GM19099 (cell line): ENCODE results near the gene PUM1.

ENCODE experiments used
- POLR2A ChIP-seq: IDR thresholded peaks from 3 replicates; pipeline ENCODE4 v1.6.1; 2011; ENCODE audit warnings: low read depth; ENCODE audit not compliant: insufficient read length; ENCODE audit errors: extremely low read depth

Gene PUM1

DNA sequence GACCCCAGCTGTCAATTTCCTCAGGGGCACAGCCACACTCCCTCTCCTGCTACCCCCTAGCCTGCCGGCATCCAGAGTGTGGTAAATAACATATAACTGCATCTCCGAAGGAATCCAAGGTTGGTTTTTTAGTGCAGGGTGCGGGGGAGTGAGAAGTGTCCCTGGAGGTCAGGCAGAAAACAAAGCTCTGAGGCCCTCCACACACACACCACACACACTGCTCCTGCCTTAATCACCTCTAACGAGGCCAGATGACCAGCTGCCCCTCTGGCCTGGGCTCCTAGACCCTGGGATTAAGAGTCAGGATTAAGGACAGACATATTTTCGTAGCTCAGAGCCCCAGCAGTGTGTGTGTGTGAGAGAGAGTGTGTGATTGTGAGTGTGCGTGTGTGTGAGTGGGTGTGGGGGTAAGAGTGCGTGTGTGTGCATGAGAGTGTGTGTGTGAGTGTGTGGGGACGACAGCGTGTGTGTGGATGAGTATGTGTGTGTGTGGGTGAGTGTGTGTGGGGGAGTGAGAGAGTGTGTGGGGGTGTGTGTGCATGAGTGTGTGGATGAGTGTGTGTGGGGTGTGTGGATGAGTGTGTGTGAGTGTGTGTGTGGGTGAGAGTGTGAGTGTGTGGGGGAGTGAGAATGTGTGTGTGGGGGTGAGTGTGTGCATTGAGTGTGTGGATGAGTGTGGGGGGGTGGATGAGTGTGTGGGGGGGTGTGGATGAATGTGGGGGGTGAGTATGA lies 171.6 kb downstream of the PUM1 start:
- TF ChIP-seq POLR2A: no peak

DNA sequence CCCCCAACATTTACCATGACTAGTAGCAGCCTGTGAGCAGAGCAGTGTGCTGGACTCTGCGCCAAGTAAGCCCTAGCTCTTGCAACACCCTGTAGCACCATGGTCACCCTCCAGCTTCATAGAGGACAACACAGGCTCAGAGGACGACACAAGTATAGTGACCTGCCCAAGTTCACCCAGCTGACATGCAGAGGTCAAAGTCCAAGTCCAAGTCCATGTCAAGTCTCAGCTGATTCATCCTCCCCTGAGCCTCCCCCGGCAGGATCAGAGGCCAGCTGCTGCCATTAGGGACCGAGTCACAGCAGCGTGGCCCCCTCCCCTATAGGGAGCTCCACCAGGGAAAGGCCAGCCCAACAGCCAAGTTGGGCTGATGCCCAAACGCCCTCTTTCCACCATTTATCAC lies 172.8 kb downstream of the PUM1 start:
- no peak for TF ChIP-seq POLR2A

DNA sequence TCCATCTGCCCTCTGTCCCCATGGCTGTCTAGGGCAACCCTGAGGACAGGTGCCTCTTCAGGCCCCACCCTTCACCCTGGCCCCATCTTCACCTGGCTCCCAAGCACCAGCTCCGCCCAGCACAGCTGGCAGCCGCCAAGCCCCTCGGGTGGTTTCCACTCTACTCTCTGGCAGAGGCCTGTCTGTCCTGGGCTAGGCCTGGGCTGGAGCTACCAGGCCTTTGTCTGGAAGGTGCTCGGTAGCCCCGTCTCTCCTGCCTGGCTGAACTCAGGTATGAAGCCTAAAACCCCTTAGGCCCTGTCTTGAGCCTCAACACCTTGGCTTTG lies 174.3 kb downstream of the PUM1 start:
- no peak for TF ChIP-seq POLR2A

GRCh38 chr1:30890502-30891226 lies 174.9 kb downstream of the PUM1 start:
- TF ChIP-seq POLR2A: no peak

- no peak for TF ChIP-seq POLR2A
Observed at GRCh38 chr1:30889511-30889910, 176.0 kb downstream of the PUM1 start.

DNA sequence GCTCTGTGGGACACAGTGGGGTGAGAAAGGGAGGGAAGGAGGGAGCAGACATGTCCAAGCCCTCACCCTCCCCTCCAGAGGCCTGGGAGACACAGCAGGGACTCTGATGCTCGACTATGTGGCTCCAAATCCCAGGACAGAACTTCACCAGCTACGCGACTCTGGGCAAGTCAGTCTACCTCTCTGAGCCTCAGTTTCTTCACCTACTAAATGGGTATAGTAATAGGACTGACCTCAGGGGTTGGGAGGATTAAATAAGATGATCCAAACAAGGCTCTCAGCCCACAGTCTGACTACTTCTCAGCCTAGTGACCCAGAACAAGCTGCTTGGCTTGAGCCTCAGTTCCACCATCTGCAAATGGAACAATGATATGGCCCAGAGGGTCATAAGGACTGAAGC lies 176.5 kb downstream of the PUM1 start:
- no peak for TF ChIP-seq POLR2A

GRCh38 chr1:30888391-30888790 lies 177.1 kb downstream of the PUM1 start:
- TF ChIP-seq POLR2A: no peak

- no peak for TF ChIP-seq POLR2A
Observed at GRCh38 chr1:30887485-30888315, 177.8 kb downstream of the PUM1 start.

DNA sequence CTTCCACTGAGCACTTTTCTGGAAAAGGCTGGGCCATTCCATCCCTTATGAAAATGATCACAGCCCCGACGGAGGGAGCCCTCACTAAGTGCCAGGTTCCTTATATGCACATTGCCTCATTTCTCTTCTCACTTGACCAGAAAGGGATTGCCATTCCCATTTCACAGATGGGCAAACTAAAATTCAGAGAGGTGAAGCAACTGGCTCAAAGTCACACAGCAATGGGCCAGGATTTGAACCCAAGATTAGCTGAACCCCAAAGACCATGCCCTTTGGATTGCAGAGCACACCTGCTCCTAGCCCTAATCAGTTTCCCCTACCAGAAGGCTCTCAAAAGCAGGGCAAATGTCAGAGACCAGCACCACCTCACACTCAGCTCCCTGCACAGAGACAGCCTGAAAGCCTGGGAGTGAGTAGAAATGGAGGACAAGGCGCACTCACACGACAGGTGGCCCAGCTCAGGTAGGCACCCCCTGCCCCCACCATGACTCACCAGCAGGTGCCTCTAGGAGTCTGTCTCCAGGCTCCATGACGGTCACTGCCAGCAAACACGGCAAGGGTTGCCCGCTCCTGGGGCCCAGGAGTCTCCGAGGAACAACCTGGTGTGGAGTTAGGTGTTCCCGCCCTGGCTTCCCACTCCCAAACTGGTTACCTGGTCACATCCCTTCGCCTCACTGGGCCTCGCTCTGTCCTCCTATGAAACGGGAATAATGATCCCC lies 178.6 kb downstream of the PUM1 start:
- TF ChIP-seq POLR2A: no peak

DNA sequence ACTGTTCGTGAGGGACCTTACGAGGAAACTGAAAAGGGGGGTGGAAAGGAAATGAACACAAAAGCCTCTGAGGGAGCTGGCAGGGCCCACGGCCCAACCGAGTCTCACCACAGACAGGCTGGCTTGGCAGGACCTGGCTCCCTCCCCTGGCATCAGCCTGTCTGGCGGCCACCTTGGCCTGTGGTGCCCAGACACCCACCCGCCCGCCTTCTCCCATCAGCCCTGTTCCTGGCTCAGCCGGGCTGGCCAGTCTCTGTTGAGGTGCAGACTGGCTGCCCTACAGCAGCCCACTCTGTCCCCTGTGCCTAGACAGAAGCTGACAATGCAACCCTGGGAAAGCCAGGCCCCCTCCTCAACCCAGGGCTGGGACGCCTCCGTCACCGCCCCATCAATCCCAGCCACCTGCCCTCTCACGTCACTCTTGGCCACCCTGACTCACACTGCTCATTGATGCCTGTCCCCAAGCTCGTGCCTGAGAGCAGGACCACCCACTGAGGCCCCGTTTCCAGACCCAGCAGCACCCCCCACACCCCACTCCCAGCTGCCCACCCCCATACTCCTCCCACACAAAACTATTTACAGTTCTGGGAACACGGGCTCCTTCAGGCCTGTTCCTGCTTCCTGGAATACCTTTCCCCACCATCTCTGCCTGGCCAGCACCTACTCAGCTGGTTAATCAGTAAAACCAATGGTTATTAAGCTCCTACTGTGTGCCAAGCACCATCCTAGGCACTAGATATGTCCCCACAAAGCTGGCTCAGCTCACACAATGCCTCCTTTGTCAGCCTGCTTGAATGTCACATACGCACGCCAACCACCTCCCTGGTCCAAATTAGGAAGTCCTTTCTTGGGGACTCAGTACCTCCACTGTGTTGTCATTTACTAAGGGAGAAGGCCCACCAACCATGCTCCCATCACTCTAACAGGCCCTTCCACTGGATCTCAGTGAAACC lies 179.7 kb downstream of the PUM1 start:
- TF ChIP-seq POLR2A: no peak

DNA sequence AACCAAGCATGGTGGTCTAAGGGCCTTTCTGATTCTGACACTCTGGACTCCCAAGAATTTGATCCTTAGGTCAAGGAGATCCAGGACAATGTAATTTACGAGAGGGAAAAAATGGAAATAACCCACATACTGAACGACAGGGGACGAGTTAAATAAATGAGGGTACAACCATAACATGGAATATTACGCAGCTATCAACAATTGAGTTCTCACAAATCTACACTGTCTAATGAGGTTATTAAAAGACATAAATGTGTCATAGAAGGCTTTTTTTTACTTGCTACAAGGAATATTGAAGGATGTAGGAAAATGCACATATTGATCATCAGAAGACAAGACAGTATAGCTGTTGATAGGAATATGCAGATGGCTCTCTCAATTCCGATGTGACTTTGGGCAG lies 180.8 kb downstream of the PUM1 start:
- no peak for TF ChIP-seq POLR2A

DNA sequence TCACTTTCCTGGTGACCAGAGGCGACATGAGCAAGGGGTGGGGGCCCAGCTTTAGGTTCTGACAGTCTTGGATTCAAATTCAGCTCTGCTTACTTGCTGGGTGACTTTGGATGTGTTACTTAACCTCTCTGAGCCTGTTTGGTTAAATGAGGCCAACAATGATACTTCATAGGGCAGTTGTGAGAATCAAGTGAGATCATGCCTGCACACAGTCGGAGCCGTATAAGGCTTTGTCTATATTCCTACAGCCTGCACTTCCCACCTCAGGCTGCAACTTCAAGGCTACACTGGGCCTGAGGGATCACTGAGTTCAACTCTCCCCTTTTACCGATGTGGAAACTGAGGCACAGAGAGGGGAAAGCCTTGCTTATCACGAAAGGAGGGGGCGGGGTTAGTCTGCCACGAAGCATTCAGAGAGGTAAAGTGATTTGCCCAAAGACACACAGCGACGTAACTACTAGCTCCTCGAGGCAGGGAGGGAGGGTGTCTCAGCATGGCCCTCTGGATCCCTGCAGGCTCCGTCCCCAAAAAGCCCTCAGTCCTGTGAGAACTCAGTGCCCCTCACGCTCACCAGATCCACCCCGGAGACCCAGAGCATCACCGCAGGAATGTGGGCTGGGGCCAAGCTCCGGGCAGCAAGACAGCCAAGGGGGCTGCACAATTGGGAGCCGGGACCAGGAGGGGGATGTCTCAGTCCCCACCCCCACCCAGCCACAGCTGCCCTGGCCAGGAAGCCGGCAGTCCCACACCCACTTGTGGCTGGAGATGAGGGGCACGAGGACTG lies 181.9 kb downstream of the PUM1 start:
- TF ChIP-seq POLR2A: no peak

DNA sequence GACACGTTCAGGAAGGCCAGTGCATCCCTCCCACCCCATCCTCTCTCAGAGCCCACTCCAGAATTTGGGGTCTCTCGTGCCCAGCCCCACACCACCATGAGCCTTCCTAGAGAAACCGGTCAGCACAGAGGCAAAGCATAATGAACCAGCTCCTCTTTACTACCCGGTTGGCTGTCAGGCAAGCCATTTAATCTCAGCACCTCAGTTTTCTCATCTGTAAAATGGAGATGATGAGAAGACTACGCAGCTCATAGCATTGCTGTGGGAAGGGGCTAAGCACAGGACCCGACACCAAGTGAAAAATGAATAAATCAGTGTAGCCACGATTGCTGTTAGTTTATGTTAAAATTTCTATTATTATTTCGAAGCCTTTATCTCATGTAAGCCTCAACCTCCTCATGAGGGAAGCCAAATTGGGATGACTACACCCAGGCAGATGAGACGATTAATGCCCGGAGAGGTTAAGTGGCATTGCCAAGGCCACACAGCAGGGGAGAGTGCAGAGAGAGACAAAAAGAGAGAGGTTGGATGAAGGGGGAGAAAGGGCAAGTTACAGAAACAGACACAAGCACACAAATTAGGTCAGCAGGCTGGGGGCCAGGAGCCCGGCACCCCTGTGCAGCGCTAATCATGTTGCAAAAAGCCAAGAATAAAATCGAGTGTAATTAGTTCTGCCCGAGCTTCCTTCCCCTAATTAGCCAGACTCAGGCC lies 182.7 kb downstream of the PUM1 start:
- no peak for TF ChIP-seq POLR2A
